Activated CD4-positive, alpha-beta T cell treated with anti-CD3 and anti-CD28 coated beads, Interleukin-10, Interleukin-2, amounts not matched to agents 100 ng/mL and 50 ng/mL, durations not matched to agents 16 hours and 8 hours (primary cell): ENCODE measurements around the gene LYZL2.

Experiments
- DNase-seq: peaks from one replicate; pipeline ENCODE4 v3.0.0-alpha.2; 2020

The LYZL2 gene

DNA sequence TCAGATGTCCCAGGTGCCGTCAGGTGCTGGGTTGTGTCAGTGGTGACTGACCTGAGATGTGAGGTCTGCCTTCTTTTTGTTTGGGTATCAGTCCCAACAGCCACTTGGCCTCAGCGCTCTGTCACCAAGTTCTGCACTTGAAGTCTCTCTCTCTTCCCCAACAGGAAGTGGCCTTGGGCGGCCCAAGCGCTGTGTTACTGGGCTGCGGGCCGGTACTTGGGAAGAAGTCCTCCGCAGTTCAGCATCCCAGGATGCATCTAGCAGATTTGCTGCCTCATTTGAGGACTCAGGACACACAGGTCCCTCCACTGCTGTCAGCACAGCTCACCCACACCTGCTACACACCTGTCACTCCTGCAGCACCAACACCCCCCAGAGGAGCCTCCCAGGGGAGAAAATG is 40.1 kb downstream of the LYZL2 start:
- no peak for DNase-seq

DNA sequence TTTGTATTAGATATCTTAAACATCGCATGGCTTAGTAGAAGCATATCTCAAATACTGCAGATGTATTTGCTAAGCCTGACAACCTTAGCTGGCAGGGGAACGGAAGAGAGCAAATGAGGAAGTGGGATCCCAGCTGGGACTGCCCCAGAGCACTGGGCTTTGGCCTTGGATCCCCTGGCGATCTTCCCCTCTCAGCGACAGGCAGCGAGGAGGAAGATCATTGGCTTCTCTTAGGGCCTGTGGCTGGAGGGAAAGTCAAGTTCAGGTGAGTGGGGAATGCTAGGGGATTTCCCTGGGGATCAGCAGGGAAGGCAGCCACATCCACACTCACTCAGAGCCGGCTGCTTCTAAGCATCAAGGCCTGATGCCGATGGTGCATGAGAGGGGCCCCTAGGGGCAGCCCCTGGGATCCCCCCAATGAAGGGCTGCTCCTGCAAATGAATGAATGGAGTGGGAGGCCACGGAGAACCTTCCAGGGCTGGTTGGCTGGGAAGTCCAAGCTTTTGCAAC is 42.0 kb downstream of the LYZL2 start:
- no peak for DNase-seq

DNA sequence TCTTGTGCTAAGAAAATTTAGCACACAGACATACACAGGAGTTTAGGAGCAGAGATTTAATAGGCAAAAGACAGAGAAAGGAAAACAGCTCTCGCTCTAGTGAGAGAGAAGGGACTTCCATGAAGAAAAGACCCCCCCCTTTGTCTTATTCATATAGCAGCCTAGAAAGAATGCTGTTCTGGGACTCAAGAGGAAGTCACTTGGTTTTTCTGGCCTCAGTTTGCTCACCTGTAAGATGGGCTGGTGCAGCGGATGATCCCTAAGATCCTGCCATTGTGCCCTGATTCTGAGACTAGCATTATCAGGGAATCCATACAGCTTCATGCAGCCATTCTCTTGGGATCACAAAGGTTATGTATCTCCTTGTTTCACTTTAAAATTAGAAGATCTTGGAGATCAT is 42.7 kb downstream of the LYZL2 start:
- DNase-seq = no peak

DNA sequence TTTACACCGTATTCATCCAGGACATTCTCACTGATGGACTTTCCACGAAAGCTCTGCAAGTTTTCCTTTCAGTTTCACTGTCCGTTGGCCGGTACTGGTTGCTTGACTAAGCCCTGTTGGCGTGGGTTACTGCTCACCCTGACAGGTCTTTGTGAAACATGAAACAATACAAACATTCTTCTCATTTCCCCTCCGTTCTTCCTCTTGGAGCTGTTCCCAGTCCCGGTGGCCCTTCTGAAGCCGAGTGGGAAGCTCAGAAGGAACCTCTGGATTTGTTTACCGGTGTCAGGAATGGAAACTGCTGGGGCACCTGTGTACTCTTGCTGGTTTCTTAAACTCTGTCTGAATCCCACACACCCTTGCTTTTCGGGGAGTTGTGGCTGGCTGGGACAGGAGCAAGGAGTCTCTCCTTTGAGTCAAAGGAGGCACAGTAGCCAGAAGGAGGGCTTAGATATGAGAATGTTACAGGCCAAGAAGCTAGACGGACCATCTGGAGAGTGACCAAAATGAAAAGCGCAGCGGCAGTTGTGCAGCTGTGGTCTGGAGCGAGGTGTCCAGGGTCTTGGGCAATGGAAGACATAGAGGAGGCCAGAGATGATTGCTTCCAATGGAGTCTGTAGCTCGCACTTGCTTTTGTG is 45.7 kb downstream of the LYZL2 start:
- DNase-seq = peak; percentile 29

GRCh38 chr10:30581779-30582380 is 47.7 kb downstream of the LYZL2 start:
- peak; percentile 45 for DNase-seq

DNA sequence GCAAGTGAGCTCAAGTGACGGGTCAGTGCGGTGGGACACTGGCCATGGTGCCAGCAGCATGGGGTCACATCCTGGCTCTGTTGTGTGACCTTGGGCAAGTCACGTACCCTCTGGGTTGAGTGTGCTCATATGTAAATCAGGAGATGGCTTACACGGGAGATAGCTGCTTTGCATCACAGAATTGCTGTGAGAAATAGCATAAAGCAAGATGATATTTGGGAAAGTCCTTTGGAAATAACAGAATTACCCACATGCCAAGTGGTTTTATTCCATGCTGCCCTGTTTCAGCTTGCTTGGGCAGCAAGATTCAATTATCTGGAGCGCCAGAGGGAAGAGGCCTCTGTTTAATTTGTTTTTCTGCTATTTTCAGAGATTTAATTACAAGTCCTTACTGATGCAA is 48.9 kb downstream of the LYZL2 start:
- DNase-seq = no peak

GRCh38 chr10:30580241-30580640 is 49.3 kb downstream of the LYZL2 start:
- no peak for DNase-seq

GRCh38 chr10:30579574-30579973 is 50.0 kb downstream of the LYZL2 start:
- no peak for DNase-seq

GRCh38 chr10:30577048-30577447 is 52.5 kb downstream of the LYZL2 start:
- no peak for DNase-seq

DNA sequence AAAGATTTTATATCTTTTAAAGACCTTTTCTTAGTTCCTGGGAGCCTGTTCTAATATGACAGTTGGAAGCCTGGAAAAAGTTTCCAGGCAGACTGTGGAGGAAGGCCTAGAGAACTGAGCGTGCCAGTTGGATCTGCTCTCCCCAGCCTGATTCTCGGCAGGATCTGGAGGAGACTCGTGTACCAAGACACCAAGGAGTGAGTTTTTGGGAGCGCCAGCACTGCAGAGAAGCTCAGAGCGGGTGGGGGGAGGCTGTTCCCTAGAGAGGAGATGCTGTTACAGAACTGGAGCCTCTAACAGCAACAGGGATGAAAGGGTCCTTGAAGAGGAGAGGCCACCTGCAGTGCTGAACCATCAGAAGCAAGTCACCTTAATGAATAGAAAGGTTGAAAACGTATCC is 52.9 kb downstream of the LYZL2 start:
- DNase-seq = no peak

DNA sequence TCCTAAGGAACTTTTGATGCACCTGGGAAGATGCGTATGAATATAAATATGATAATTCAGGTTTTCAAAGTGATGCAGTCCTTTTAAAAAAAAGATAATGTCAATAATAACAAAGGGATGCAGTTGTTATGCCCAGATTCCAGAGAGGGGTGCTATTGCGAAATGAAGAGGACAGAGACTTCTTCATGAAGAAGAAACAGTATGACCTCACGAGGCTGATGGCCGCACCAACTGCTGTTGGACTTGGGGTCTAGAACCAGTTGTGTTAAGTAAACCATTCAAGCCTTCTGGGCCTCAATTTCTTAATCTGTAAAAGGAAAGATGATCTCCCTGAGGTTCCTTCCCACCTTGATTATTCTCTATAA is 55.1 kb downstream of the LYZL2 start:
- DNase-seq = no peak

DNA sequence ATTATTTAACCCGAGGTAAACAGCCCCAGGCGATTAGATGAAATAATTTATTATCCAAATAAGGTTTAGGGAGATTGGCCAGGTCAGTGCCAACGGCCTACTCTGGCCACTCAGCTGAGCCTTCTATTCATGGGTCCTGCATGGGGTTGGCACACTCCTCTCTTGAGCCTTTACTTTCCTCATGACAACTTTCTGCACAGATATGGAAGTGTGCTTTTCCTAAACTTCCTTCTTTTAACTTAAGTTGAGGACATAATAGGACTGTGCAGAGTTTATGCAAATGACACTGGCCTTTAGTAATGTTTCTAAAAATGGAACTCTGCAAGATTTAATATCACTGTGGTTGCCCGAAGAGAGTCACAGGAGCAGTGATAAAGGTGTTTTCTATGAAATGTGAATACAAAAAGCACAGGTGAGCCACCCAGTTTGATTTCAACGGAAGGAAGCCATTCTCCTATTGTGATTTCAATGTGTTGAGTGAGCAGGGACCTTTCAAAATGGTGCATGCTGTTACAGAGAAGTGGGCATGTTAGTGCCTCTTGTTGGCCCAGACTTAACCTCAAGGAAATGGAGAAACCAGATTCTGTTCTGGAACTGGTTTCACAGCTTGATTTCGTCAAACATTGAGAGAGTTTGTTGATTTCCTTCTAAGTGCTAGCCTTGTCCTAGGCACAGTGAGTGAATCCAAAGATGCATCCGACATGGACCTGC is 55.7 kb downstream of the LYZL2 start:
- DNase-seq = no peak

- no peak for DNase-seq
Observed at GRCh38 chr10:30565449-30565848, 64.1 kb downstream of the LYZL2 start.

GRCh38 chr10:30562787-30563186 is 66.8 kb downstream of the LYZL2 start:
- peak; percentile 91 for DNase-seq
